OCI-LY3 (cell line): ENCODE measurements around the gene CISD1.
A peak's percentile ranks its signal among the peaks of the same experiment; 100 is the strongest.

Source experiments
- H2AFZ ChIP-seq: fragments of 200-600, 300-600 bp; shearing (Covaris generic); 2 replicates; pipeline ENCODE4 v1.6.0; 2014; ENCODE audit warnings: antibody characterized with exemption, low read depth, low read length
- H3K27ac ChIP-seq: fragments of 200-600, 300-600 bp; sonication (generic); 2 replicates; pipeline ENCODE4 v1.5.1; 2014; ENCODE audit warnings: mild to moderate bottlenecking, low read length, moderate library complexity, mixed read lengths
- H3K27me3 ChIP-seq: fragments of 200-600, 300-600 bp; sonication (generic); 2 replicates; pipeline ENCODE4 v1.6.1; 2014; ENCODE audit warnings: low read depth, low read length, mixed read lengths
- H3K36me3 ChIP-seq: fragments of 200-600, 300-600 bp; sonication (generic); replicated peaks from 2 replicates; pipeline ENCODE3; 2014; ENCODE audit warnings: low read depth, low read length, mixed read lengths
- H3K4me1 ChIP-seq: fragments of 300-600, 200-600 bp; sonication (generic); 2 replicates; pipeline ENCODE4 v1.6.1; 2014; ENCODE audit warnings: low read length, mixed read lengths
- H3K4me2 ChIP-seq: fragments of 200-600, 300-600 bp; sonication (generic); 2 replicates; pipeline ENCODE4 v1.6.1; 2014; ENCODE audit warnings: low read length, mixed read lengths
- H3K4me3 ChIP-seq: fragments of 300-600, 200-600 bp; sonication (generic); 2 replicates; pipeline ENCODE4 v1.5.1; 2014; ENCODE audit warnings: antibody characterized with exemption, mild to moderate bottlenecking, low read length, moderate library complexity
- H3K79me2 ChIP-seq: fragments of 300-600, 200-600 bp; shearing (Covaris generic); 2 replicates; pipeline ENCODE4 v1.6.1; 2014; ENCODE audit warnings: mild to moderate bottlenecking, low read length, mixed read lengths
- H3K9ac ChIP-seq: fragments of 300-600, 200-600 bp; shearing (Covaris generic); 2 replicates; pipeline ENCODE4 v1.6.0; 2014; ENCODE audit warnings: mild to moderate bottlenecking, low read length, moderate library complexity
- H3K9me3 ChIP-seq: fragments of 200-600, 300-600 bp; shearing (Covaris generic); 2 replicates; pipeline ENCODE4 v1.6.1; 2014; ENCODE audit warnings: low read length, mixed read lengths; ENCODE audit not compliant: insufficient read depth
- H4K20me1 ChIP-seq: fragments of 200-600, 300-600 bp; sonication (generic); 2 replicates; pipeline ENCODE4 v1.6.1; 2016; ENCODE audit warnings: low read length, mixed read lengths; ENCODE audit not compliant: insufficient read depth
- EZH2phosphoT487 ChIP-seq: fragments of 200-600 bp; shearing (Covaris generic); IDR thresholded peaks from 2 replicates; pipeline ENCODE4 v1.6.1; 2018; ENCODE audit warnings: antibody characterized with exemption, mixed run types, low read depth
- TF ChIP-seq, protein P1 (sequence below): fragments of 200-600, 300-600 bp; sonication (generic); IDR thresholded peaks from 2 replicates; pipeline ENCODE4 v1.5.1; 2014; ENCODE audit warnings: antibody characterized with exemption, low read length, low read depth

Gene CISD1

DNA sequence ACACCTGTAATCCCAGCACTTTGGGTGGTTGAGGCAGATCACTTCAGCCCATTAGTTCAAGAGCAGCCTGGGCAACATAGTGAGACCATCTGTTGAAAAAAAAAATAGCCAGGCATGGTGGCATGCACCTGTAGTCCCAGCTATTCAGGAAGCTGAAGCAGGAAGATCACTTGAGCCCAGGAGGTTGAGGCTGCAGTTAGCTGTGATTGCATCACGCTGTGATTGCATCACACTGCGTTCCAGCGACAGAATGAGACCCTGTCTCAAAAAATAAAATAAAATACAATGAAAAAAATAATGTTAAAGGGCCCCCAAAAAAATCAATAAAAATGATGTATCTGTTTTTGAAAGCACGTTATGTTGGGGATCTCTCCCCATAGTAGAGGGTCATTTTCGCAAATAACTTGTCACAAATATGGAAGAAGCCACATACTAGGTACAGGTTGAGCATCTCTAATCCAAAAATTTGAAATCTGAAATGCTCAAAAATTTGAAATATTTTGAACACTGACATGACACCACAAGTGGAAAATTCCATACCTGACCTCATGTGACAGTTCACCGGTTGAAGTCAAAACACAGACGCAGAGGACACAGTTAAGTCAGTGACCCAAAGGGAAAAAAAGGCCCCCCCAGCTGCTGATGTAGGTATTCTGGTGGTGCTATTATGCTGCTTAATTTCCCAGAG, 9.5 kb downstream of the CISD1 start:
- no peaks in the 10 kb centered on the region for H4K20me1 ChIP-seq
- no peak overlapping the region for H2AFZ ChIP-seq
- H3K4me3 ChIP-seq, result no peak overlapping the region
- no peak overlapping the region for H3K4me2 ChIP-seq
- peaks cover 3% of the 10 kb centered on the region for H3K36me3 ChIP-seq
- no peak overlapping the region for H3K9ac ChIP-seq
- TF ChIP-seq, protein P1, sequence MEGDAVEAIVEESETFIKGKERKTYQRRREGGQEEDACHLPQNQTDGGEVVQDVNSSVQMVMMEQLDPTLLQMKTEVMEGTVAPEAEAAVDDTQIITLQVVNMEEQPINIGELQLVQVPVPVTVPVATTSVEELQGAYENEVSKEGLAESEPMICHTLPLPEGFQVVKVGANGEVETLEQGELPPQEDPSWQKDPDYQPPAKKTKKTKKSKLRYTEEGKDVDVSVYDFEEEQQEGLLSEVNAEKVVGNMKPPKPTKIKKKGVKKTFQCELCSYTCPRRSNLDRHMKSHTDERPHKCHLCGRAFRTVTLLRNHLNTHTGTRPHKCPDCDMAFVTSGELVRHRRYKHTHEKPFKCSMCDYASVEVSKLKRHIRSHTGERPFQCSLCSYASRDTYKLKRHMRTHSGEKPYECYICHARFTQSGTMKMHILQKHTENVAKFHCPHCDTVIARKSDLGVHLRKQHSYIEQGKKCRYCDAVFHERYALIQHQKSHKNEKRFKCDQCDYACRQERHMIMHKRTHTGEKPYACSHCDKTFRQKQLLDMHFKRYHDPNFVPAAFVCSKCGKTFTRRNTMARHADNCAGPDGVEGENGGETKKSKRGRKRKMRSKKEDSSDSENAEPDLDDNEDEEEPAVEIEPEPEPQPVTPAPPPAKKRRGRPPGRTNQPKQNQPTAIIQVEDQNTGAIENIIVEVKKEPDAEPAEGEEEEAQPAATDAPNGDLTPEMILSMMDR, result no peak
- TF ChIP-seq EZH2phosphoT487, result no peak
- peaks cover 13% of the 10 kb centered on the region; the same call in 1 of the 2 replicates for H3K79me2 ChIP-seq
- H3K9me3 ChIP-seq, result no peaks in the 10 kb centered on the region
- H3K27ac ChIP-seq, result no peak overlapping the region
- peaks cover 29% of the 10 kb centered on the region for H3K4me1 ChIP-seq
- H3K27me3 ChIP-seq, result no peaks in the 10 kb centered on the region

DNA sequence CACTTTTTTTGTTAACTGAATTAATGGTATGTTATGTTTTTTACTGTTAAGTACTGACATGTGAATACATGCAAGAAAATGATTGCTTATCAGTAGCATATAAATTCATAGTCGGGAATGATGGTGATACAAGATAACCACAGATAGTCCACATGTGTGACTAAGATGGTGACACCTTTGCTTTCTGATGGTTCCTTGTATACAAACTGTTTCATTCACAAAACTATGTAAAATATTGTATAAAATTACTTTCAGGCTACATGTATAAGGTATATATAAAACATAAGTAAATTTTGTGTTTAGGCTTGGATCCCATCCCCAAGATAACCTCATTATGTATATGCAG, 10.0 kb downstream of the CISD1 start:
- peaks cover 29% of the 10 kb centered on the region for H3K4me1 ChIP-seq
- peaks cover 3% of the 10 kb centered on the region for H3K36me3 ChIP-seq
- no peak overlapping the region for H3K4me3 ChIP-seq
- TF ChIP-seq EZH2phosphoT487, result no peak
- TF ChIP-seq, protein P1, result no peak
- no peak overlapping the region for H3K4me2 ChIP-seq
- no peaks in the 10 kb centered on the region for H3K9me3 ChIP-seq
- H3K27ac ChIP-seq, result no peak overlapping the region
- H3K27me3 ChIP-seq, result no peaks in the 10 kb centered on the region
- H4K20me1 ChIP-seq, result no peaks in the 10 kb centered on the region
- H3K79me2 ChIP-seq, result peaks cover 13% of the 10 kb centered on the region; the same call in 1 of the 2 replicates
- H3K9ac ChIP-seq, result no peak overlapping the region
- no peak overlapping the region for H2AFZ ChIP-seq

DNA sequence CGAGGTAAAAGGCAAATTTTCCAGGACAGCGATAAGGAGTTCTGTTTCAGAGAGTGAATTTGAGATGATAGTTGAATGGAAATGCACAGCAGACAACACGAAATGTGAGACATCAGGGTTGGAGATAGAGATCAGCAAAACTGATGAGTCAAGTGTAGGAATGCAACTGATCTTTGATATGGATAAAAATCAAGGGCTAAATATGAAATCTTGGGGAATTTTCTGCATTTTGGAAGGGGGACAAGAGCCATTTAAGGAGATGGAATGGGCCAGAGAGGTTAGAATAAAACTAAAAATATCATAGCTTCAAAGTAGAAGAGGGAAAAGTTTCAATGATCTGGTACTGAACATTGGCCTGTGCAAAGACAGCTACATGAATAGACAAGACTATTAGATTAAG, 11.5 kb downstream of the CISD1 start:
- H3K36me3 ChIP-seq, result peaks cover 3% of the 10 kb centered on the region
- no peak overlapping the region for H3K9ac ChIP-seq
- no peak overlapping the region for H3K4me3 ChIP-seq
- H3K4me1 ChIP-seq, result peaks cover 29% of the 10 kb centered on the region
- H2AFZ ChIP-seq, result no peak overlapping the region
- no peaks in the 10 kb centered on the region for H3K9me3 ChIP-seq
- no peak overlapping the region for H3K27ac ChIP-seq
- no peak for TF ChIP-seq EZH2phosphoT487
- TF ChIP-seq, protein P1, result no peak
- peaks cover 2% of the 10 kb centered on the region; the same call in 1 of the 2 replicates for H3K79me2 ChIP-seq
- H3K27me3 ChIP-seq, result no peaks in the 10 kb centered on the region
- H3K4me2 ChIP-seq, result no peak overlapping the region
- no peaks in the 10 kb centered on the region for H4K20me1 ChIP-seq

DNA sequence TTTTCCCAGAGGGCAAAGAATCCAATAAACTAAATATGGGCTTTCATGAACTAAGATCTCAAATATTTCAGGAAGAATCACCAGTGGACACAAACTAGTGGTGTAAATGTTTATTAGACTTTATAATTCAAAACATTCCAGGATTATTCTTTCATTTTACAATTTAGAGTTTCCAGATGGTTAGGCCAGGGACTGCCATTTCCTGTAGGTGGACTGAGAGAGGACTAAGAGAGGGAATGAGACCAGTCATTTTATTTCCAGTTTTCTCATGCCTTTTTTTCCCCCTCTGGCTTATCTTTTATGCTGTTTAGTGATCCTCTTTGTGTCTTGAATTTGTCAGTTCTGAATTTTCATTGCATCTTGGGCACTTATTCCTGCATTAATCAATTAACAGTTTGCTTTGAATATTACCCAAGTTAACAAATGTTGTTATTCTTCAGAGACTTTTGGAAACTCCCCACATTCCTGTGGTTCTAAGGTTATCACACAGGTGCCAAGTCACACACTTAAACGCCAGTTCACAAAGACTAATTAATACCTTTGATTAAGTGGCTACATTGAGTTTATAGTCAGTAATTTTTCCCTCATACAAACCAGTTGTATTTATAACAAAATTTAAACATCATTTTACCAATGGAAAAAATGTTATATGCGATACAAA, 12.3 kb downstream of the CISD1 start:
- H3K4me2 ChIP-seq, result peak overlapping the region; percentile 68
- H3K36me3 ChIP-seq, result peaks cover 3% of the 10 kb centered on the region
- no peak overlapping the region for H2AFZ ChIP-seq
- no peak overlapping the region for H3K9ac ChIP-seq
- no peak overlapping the region for H3K27ac ChIP-seq
- H3K4me3 ChIP-seq, result no peak overlapping the region
- no peaks in the 10 kb centered on the region for H3K9me3 ChIP-seq
- H3K79me2 ChIP-seq, result peaks cover 2% of the 10 kb centered on the region; the same call in 1 of the 2 replicates
- H3K4me1 ChIP-seq, result peaks cover 29% of the 10 kb centered on the region
- no peaks in the 10 kb centered on the region for H4K20me1 ChIP-seq
- no peak for TF ChIP-seq EZH2phosphoT487
- TF ChIP-seq, protein P1, result no peak
- no peaks in the 10 kb centered on the region for H3K27me3 ChIP-seq
